Thyroid gland (tissue), 4 donors: ENCODE measurements around the gene MYO9B. TPM values are rescaled to one million over a fixed set of nuclear protein-coding genes. Genes with fewer than 3 reads are reported as not detected.

Experiments used
- DNase-seq, 2 donors: peaks; one replicate each; pipeline ENCODE4 v3.0.0-alpha.2; 2019
- H3K27ac ChIP-seq, 3 donors: fragments of 200-600 bp; sonication (generic); 1 replicate in 2 of 3; 2 replicates in 1 of 3; pipeline ENCODE4 v1.5.1; 2016 to 2019; ENCODE audit warnings: mild to moderate bottlenecking in 1 of 3, moderate library complexity in 1 of 3
- H3K27me3 ChIP-seq: fragments of 200-600 bp; sonication (generic); one replicate; pipeline ENCODE4 v1.5.1; 2019
- H3K36me3 ChIP-seq, 2 donors: fragments of 200-600 bp; sonication (generic); one replicate each; pipeline ENCODE4 v1.5.1; 2016 to 2019
- H3K4me1 ChIP-seq, 2 donors: fragments of 200-600 bp; sonication (generic); one replicate each; pipeline ENCODE4 v1.5.1; 2017 to 2019
- H3K4me3 ChIP-seq, 3 donors: fragments of 200-600 bp; sonication (generic); replicated peaks in 1 of 3; 1 replicate in 2 of 3; 2 replicates in 1 of 3; pipeline ENCODE4 v1.5.1; 2016; ENCODE audit warnings: mild to moderate bottlenecking in 1 of 3
- H3K9me3 ChIP-seq: fragments of 200-600 bp; sonication (generic); one replicate; pipeline ENCODE4 v1.5.1; 2017
- CTCF ChIP-seq, 6 experiments: fragments of 200-600 bp in 3 of 6; fragments of 450-650 bp in 3 of 6; sonication (generic) in 3 of 6; IDR thresholded peaks; one replicate each; pipeline ENCODE4 v1.5.1; 2016 to 2019; ENCODE audit warnings: antibody characterized with exemption in 6 of 6, mild to moderate bottlenecking in 2 of 6, inconsistent platforms in 1 of 6, moderate library complexity in 1 of 6
- POLR2A ChIP-seq, 2 donors: fragments of 450-650 bp; IDR thresholded peaks; one replicate each; pipeline ENCODE4 v1.6.1; 2017; ENCODE audit warnings: antibody characterized with exemption in 2 of 2, mild to moderate bottlenecking in 2 of 2, moderate library complexity in 1 of 2
- WGBS, 2 donors: methylation state at CpG; one replicate each; pipeline ENCODE4 v1.1.5; 2017; 5-methylcytosine and 5-hydroxymethylcytosine counted together
- intact Hi-C: fragments of 100-400 bp; cut with DNase I; formaldehyde crosslinking; loops from one replicate; pipeline ENCODE4 v1.15.1; 2023
- total RNA-seq, 4 donors: library from RNA; depleted of rRNA; stranded (reverse); fragments of >200 nt; gene quantifications; one replicate each; pipeline ENCODE4 v1.2.3, GENCODE V29; 2016

MYO9B gene
- total RNA-seq, 4 donors from 2014 or later, result 33.7 to 52.9 (median 44.6) TPM

DNA sequence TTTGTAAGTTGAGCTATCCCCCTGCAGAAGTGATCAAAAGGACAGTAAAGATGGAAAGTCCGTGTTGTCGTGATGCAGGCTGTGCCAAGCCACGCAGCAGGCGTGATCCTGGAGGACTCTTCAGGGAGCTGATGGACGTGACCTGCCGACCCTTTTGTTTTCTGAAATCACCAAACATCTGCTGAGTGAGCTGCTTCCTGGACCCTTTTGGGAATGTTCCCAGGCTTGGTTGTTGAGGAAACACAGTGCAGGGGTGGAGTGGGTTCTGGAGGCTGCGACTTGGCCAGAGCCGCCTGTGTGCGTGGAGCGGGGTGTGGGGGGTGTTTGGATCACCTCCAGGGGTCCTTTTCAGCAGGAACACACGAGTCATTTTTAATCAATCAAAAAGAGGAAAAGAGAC, 33.6 kb upstream of the MYO9B start:
- Histone ChIP-seq H3K27ac (no peak overlapping the region), H3K36me3 (no peaks in the 10 kb centered on the region), H3K9me3 (no peaks in the 10 kb centered on the region), H3K27me3 (no peaks in the 10 kb centered on the region), H3K4me1 (peaks cover 5 to 8% of the 10 kb centered on the region in 2 donors), H3K4me3 (no peak overlapping the region)
- no peak for DNase-seq
- 5 to 11% methylated on average over 8 to 11 of the region's 11 CpGs for WGBS, 2 donors
- TF ChIP-seq POLR2A (IDR thresholded peaks at IDR 0.05) (no peak), CTCF (IDR thresholded peaks at IDR 0.05) (no peak)
- intact Hi-C loops, result loop anchor here (10.0 kb wide), 1 partner anchor 267 kb away; no protein-coding TSS in a partner anchor

DNA sequence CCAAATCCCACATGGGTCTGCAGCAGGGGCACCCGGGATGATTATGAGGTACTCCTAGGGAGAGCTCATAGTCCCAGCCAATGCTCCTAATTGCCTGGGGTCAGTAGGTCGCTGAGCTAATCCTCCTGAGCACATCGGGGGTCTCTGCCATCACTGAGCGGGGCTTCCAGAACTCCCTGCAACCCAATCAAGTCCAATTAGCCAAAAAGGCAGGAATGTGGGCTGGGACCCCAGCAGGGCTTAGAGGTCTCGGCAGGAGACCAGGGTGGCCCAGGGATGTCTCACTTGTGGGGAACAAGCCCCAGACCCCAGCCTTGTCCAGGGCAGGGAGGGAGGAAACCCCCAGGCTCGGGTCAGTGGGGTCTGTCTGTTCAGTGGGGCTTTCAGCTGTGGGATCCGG, 31.8 kb upstream of the MYO9B start:
- Histone ChIP-seq H3K4me3 (no peak overlapping the region), H3K36me3 (no peaks in the 10 kb centered on the region), H3K27me3 (no peaks in the 10 kb centered on the region), H3K4me1 (peaks cover 5 to 8% of the 10 kb centered on the region in 2 donors), H3K27ac (no peak overlapping the region), H3K9me3 (no peaks in the 10 kb centered on the region)
- TF ChIP-seq CTCF (IDR thresholded peaks at IDR 0.05), result no peak
- TF ChIP-seq POLR2A (IDR thresholded peaks at IDR 0.05), result no peak
- WGBS, 2 donors, result 63 to 85% methylated on average over 5 to 6 of the region's 7 CpGs
- intact Hi-C loops, result loop anchor here (10.0 kb wide), 1 partner anchor 269 kb away; no protein-coding TSS in a partner anchor
- DNase-seq, result no peak

DNA sequence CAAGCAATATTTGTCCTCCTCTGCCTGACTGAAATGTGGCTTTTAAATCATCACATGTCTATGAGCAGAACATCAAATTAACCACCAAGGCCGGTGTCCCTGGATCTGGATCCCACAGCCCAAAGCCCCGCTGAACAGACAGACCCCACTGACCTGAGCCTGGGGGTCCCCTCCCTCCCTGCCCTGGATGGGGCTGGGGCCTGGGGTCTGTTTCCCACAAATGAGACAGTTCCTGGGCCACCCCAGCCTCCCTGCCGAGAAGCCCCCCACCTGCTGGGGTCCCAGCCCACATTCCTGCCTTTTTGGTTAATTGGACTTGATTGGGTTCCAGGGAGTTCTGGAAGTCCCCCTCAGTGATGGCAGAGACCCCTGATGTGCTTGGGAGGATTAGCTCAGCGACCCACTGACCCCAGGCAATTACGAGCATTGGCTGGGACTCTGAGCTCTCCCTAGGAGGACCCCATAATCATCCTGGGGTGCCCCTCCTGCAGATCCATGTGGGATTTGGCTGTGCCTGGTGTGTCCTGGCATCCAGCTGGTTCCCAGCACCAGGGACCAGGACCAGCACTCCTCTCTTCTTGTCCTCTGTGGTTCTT, 29.6 kb upstream of the MYO9B start:
- 70 to 94% methylated on average over 3 to 5 of the region's 5 CpGs for WGBS, 2 donors
- no peaks in the 10 kb centered on the region for H3K9me3 ChIP-seq
- no peak overlapping the region for H3K27ac ChIP-seq
- peaks cover 0 to 9% of the 10 kb centered on the region in 2 donors for H3K36me3 ChIP-seq
- no peak for DNase-seq
- no peak for TF ChIP-seq POLR2A (IDR thresholded peaks at IDR 0.05)
- no peak for TF ChIP-seq CTCF (IDR thresholded peaks at IDR 0.05)
- no peaks in the 10 kb centered on the region for H3K27me3 ChIP-seq
- H3K4me3 ChIP-seq, result no peak overlapping the region
- peaks cover 5 to 8% of the 10 kb centered on the region in 2 donors for H3K4me1 ChIP-seq
- intact Hi-C loops, result loop anchor here (10.0 kb wide), 1 partner anchor 271 kb away; no protein-coding TSS in a partner anchor

GRCh38 chr19:17048885-17049453, 26.6 kb upstream of the MYO9B start:
- no peak for DNase-seq
- Histone ChIP-seq H3K27me3 (no peaks in the 10 kb centered on the region), H3K27ac (peak overlapping the region in 1 of 3 donors; percentile 10), H3K36me3 (peaks cover 0 to 9% of the 10 kb centered on the region in 2 donors), H3K9me3 (no peaks in the 10 kb centered on the region), H3K4me3 (no peak overlapping the region), H3K4me1 (no peaks in the 10 kb centered on the region)
- TF ChIP-seq CTCF (IDR thresholded peaks at IDR 0.05) (no peak), POLR2A (IDR thresholded peaks at IDR 0.05) (no peak)
- 85 to 96% methylated on average over 16 of the region's 16 CpGs for WGBS, 2 donors
- intact Hi-C loops, result loop anchor here (10.0 kb wide), 1 partner anchor 274 kb away; no protein-coding TSS in a partner anchor

DNA sequence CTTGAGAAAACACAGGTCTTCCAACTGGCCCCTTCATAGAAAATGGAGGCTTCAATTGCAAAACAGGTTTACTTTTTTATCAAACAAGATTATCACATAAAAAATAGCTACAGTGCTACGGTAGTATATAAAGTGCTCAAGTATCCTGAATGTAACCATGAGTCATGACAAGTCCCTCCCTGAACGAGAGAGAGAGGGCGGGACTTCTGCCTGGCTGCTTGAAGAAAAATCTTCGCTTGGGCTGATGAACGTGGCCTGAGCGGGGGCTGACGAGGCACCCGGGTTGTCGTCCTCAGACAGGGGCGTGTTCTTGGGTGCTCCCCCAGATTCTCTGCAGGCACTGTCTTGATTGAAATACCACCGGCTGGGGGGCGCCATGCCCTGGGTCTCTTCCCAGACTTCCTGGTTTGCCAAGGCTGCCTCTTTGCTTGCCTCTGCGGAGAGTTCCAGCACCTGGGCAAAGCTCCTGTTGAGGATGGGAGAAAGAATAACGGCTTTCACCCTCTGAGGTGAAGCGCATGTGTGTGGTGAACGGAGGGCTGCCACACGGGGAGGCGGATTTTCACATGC, 25.8 kb upstream of the MYO9B start:
- no peak for TF ChIP-seq POLR2A (IDR thresholded peaks at IDR 0.05)
- TF ChIP-seq CTCF (IDR thresholded peaks at IDR 0.05), result no peak
- 81 to 82% methylated on average over 18 of the region's 18 CpGs for WGBS, 2 donors
- intact Hi-C loops, result loop anchor here (10.0 kb wide), 1 partner anchor 275 kb away; no protein-coding TSS in a partner anchor
- Histone ChIP-seq H3K27me3 (no peaks in the 10 kb centered on the region), H3K4me3 (no peak overlapping the region), H3K27ac (peak overlapping the region in 1 of 3 donors; percentile 30), H3K4me1 (no peaks in the 10 kb centered on the region), H3K9me3 (no peaks in the 10 kb centered on the region), H3K36me3 (peaks cover 0 to 9% of the 10 kb centered on the region in 2 donors)
- DNase-seq, result no peak
